HepG2 (cell line): Measurements from ENCODE around the gene UQCR10. TPM values are rescaled to one million over a fixed set of nuclear protein-coding genes. Genes with fewer than 3 reads are reported as not detected.
A peak's percentile ranks its signal among the peaks of the same experiment; 100 is the strongest.

Experiments
- ERF ChIP-seq: IDR thresholded peaks from 2 replicates; pipeline ENCODE4 v1.6.1; 2018; ENCODE audit warnings: missing biosample characterization, missing genetic modification reagents
- HMG20A ChIP-seq: IDR thresholded peaks from 2 replicates; pipeline ENCODE4 v1.6.1; 2016; ENCODE audit warnings: borderline replicate concordance
- IRF2 ChIP-seq: IDR thresholded peaks from 2 replicates; pipeline ENCODE4 v1.6.1; 2018; ENCODE audit warnings: missing genetic modification reagents, missing compliant biosample characterization
- MZF1 ChIP-seq: sonication (generic); formaldehyde crosslinking; IDR thresholded peaks from 2 replicates; pipeline ENCODE4 v1.8.1; 2023; ENCODE audit warnings: mild to moderate bottlenecking, missing genetic modification reagents, borderline replicate concordance
- NR2F6 ChIP-seq, 2 experiments: IDR thresholded peaks; 2 replicates each; pipeline ENCODE4 v1.6.1; 2016; ENCODE audit warnings: antibody characterized with exemption in 1 of 2, mild to moderate bottlenecking in 1 of 2
- SNAPC4 ChIP-seq: sonication (generic); formaldehyde crosslinking; IDR thresholded peaks from 2 replicates; pipeline ENCODE4 v1.4.0; 2020; ENCODE audit warnings: mild to moderate bottlenecking, missing genetic modification reagents
- SP5 ChIP-seq: IDR thresholded peaks from 2 replicates; pipeline ENCODE4 v1.6.1; 2016; ENCODE audit warnings: low read depth, borderline replicate concordance
- STAG1 ChIP-seq: sonication (generic); formaldehyde crosslinking; IDR thresholded peaks from 2 replicates; pipeline ENCODE4 v1.4.0; 2020; ENCODE audit warnings: missing genetic modification reagents
- TARDBP ChIP-seq: sonication (generic); formaldehyde crosslinking; IDR thresholded peaks from 2 replicates; pipeline ENCODE4 v1.8.0; 2022; ENCODE audit warnings: mild to moderate bottlenecking, missing genetic modification reagents
- ZBTB43 ChIP-seq: sonication (generic); formaldehyde crosslinking; conservative IDR thresholded peaks from 2 replicates; pipeline ENCODE4 v1.4.0; 2020; ENCODE audit warnings: missing genetic modification reagents
- ZNF30 ChIP-seq: sonication (generic); formaldehyde crosslinking; IDR thresholded peaks from 2 replicates; pipeline ENCODE4 v1.5.0; 2020; ENCODE audit warnings: mild to moderate bottlenecking, missing genetic modification reagents
- ZNF672 ChIP-seq: sonication (generic); formaldehyde crosslinking; IDR thresholded peaks from 2 replicates; pipeline ENCODE4 v1.8.1; 2022; ENCODE audit warnings: missing genetic modification reagents
- polyA plus RNA-seq, 8 experiments: library from polyadenylated mRNA; depleted of rRNA in 3 of 8; stranded (reverse) in 7 of 8; unstranded in 1 of 8; fragments of >200 nt; fragmentation: Illumina TruSeq in 4 of 8; extraction: Trizol in 4 of 8; gene quantifications; 2 replicates each; pipeline versions ENCODE4 v1.2.1 to v1.2.3, GENCODE V29; 2011 to 2016; ENCODE audit warnings: low read depth in 4 of 8, missing spikeins in 1 of 8, mixed read lengths in 1 of 8; ENCODE audit not compliant: insufficient read depth in 1 of 8
- total RNA-seq, 5 experiments: library from RNA; depleted of rRNA; stranded (reverse); fragments of >200 nt; fragmentation: Illumina TruSeq; extraction: Trizol; gene quantifications; 2 replicates each; pipeline ENCODE4 v1.2.3, GENCODE V29; 2016; ENCODE audit warnings: low read depth in 1 of 5
- TF ChIP-seq, protein P1 (sequence below): sonication (generic); formaldehyde crosslinking; IDR thresholded peaks from 2 replicates; pipeline ENCODE4 v1.5.0; 2020; ENCODE audit warnings: mild to moderate bottlenecking, missing genetic modification reagents, borderline replicate concordance
- TF ChIP-seq, protein P2 (sequence below): sonication (generic); formaldehyde crosslinking; conservative IDR thresholded peaks from 2 replicates; pipeline ENCODE4 v1.8.1; 2023; ENCODE audit warnings: missing genetic modification reagents

Gene UQCR10
- total and polyA plus RNA-seq, 2 of the 13 experiments (the other 11 are each of a cell fraction or from before 2014, with no cell fraction given): 225 to 232 TPM

DNA sequence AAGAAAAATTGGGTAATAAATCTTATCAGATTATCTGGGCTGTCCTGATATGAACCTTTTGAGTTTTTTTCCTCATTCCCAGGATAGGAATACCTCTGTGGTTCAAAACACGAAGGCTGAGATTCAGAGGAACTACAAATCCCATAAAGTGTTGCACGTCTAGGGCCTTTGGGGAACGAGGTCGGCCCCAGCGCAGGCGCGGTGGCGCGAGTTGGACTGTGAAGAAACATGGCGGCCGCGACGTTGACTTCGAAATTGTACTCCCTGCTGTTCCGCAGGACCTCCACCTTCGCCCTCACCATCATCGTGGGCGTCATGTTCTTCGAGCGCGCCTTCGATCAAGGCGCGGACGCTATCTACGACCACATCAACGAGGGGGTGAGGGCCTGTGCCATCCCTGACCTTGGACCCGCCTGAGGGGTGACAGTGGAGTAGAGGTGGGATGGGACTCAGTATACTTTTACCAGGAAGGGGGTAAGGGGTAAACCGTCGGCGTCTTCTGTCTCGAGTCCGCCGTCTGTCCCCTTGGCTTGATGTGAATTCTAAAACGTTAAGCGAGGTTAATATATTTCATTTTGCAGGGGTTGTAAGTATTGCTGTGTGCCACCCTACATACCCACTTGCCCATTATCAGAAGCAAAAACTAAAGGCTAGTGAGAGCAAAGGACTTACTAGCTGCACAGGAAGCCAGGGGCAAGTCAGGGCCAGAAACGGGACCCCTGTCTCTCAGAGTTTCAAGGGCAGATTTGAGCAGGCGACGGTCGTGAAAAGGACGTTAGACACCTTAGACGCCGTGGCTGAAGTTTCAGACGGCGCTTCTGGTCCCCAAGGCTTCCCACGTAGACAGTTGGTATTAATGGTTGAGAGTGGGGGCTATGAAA lies at the start of gene UQCR10 (continued):
- TF ChIP-seq, protein P1, sequence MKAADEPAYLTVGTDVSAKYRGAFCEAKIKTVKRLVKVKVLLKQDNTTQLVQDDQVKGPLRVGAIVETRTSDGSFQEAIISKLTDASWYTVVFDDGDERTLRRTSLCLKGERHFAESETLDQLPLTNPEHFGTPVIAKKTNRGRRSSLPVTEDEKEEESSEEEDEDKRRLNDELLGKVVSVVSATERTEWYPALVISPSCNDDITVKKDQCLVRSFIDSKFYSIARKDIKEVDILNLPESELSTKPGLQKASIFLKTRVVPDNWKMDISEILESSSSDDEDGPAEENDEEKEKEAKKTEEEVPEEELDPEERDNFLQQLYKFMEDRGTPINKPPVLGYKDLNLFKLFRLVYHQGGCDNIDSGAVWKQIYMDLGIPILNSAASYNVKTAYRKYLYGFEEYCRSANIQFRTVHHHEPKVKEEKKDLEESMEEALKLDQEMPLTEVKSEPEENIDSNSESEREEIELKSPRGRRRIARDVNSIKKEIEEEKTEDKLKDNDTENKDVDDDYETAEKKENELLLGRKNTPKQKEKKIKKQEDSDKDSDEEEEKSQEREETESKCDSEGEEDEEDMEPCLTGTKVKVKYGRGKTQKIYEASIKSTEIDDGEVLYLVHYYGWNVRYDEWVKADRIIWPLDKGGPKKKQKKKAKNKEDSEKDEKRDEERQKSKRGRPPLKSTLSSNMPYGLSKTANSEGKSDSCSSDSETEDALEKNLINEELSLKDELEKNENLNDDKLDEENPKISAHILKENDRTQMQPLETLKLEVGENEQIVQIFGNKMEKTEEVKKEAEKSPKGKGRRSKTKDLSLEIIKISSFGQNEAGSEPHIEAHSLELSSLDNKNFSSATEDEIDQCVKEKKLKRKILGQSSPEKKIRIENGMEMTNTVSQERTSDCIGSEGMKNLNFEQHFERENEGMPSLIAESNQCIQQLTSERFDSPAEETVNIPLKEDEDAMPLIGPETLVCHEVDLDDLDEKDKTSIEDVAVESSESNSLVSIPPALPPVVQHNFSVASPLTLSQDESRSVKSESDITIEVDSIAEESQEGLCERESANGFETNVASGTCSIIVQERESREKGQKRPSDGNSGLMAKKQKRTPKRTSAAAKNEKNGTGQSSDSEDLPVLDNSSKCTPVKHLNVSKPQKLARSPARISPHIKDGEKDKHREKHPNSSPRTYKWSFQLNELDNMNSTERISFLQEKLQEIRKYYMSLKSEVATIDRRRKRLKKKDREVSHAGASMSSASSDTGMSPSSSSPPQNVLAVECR: peak; percentile 13; the same call in 1 of the 2 replicates
- peak; percentile 6; the same call in 1 of the 2 replicates for TF ChIP-seq ERF (CRISPR knock-in tag)
- TF ChIP-seq SNAPC4 (CRISPR knock-in tag): no peak
- TF ChIP-seq SP5 (CRISPR knock-in tag): no peak
- TF ChIP-seq MZF1 (CRISPR knock-in tag): no peak
- peak; percentile 47; the same call in 1 of the 2 replicates for TF ChIP-seq TARDBP (CRISPR knock-in tag)
- TF ChIP-seq ZBTB43 (CRISPR knock-in tag): no peak; the same call in 1 of the 2 replicates
- TF ChIP-seq, protein P2, sequence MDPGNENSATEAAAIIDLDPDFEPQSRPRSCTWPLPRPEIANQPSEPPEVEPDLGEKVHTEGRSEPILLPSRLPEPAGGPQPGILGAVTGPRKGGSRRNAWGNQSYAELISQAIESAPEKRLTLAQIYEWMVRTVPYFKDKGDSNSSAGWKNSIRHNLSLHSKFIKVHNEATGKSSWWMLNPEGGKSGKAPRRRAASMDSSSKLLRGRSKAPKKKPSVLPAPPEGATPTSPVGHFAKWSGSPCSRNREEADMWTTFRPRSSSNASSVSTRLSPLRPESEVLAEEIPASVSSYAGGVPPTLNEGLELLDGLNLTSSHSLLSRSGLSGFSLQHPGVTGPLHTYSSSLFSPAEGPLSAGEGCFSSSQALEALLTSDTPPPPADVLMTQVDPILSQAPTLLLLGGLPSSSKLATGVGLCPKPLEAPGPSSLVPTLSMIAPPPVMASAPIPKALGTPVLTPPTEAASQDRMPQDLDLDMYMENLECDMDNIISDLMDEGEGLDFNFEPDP (CRISPR knock-in tag): no peak
- TF ChIP-seq ZNF30 (CRISPR knock-in tag): no peak
- no peak for TF ChIP-seq IRF2 (CRISPR knock-in tag)
- no peak for TF ChIP-seq HMG20A (CRISPR knock-in tag)
- no peak for TF ChIP-seq NR2F6 (IDR thresholded peaks at IDR 0.05)
- TF ChIP-seq NR2F6 (CRISPR knock-in tag; IDR thresholded peaks at IDR 0.05): peak; percentile 29; the same call in 1 of the 2 replicates
- TF ChIP-seq ZNF672 (CRISPR knock-in tag): no peak
- no peak; the same call in 1 of the 2 replicates for TF ChIP-seq STAG1 (CRISPR knock-in tag)
